Endothelial cell of umbilical vein (primary cell): ENCODE results near the gene GPNMB. TPM values are rescaled to one million over a fixed set of nuclear protein-coding genes. Genes with fewer than 3 reads are reported as not detected.

Source experiments
- BruUV-seq: library from RNA; stranded (reverse); fragments of 400-500 nt; replicated peaks from 2 replicates; lab custom pipeline; 2021; lab: Mats Ljungman, UMichigan
- CTCF ChIA-PET: fragments of 300-600, 350-600 bp; sonication (Branson Sonifier 250); formaldehyde crosslinking; loops from one replicate; lab custom pipeline; 2021; ENCODE audit warnings: antibody characterized with exemption, inconsistent platforms; lab: Charles Lee
- POLR2A ChIA-PET: fragments of 300-600, 350-600 bp; sonication (Branson Sonifier 250); formaldehyde crosslinking; loops from one replicate; lab custom pipeline; 2021; ENCODE audit warnings: antibody characterized with exemption, inconsistent platforms; lab: Charles Lee
- DNase-seq: peaks from one replicate; pipeline ENCODE4 v3.0.0-alpha.2; 2011; ENCODE audit warnings: low read depth, low spot score
- FAIRE-seq: peaks from 2 replicates; lab custom pipeline; 2011; peaks lifted over from hg19 to GRCh38; lab: Jason Lieb, UNC
- H2AFZ ChIP-seq: 2 replicates; pipeline ENCODE4 v1.6.0; 2012; ENCODE audit warnings: low read depth, low read length, control low read depth, inconsistent platforms
- H3K27ac ChIP-seq: 2 replicates; pipeline ENCODE4 v1.5.1; 2011; ENCODE audit warnings: low read depth, mild to moderate bottlenecking, control low read depth, low read length, moderate library complexity; ENCODE audit not compliant: insufficient read depth
- H3K27me3 ChIP-seq, 2 experiments: 2 replicates each; pipeline versions ENCODE4 v1.6.0 to v1.6.1; 2011; ENCODE audit warnings: low read length in 2 of 2, mixed read lengths in 1 of 2; ENCODE audit not compliant: control insufficient read depth in 2 of 2, insufficient read depth in 2 of 2
- H3K36me3 ChIP-seq, 2 experiments: 2 replicates in 1 of 2; 3 replicates in 1 of 2; pipeline ENCODE4 v1.5.1; 2011; ENCODE audit warnings: low read length in 2 of 2, mild to moderate bottlenecking in 1 of 2, moderate library complexity in 1 of 2; ENCODE audit not compliant: control insufficient read depth in 2 of 2, insufficient read depth in 2 of 2; ENCODE audit errors: extremely low read depth in 1 of 2
- H3K4me1 ChIP-seq: 3 replicates; pipeline ENCODE4 v1.5.1; 2011; ENCODE audit warnings: mild to moderate bottlenecking, low read length; ENCODE audit not compliant: control insufficient read depth, insufficient read depth; ENCODE audit errors: extremely low read depth
- H3K4me2 ChIP-seq: 2 replicates; pipeline ENCODE4 v1.6.1; 2011; ENCODE audit warnings: low read length, control low read depth, mixed read lengths; ENCODE audit not compliant: insufficient read depth
- H3K4me3 ChIP-seq, 3 experiments: fragments of 200-600 bp in 1 of 3; sonication (generic), shearing (Covaris generic) in 1 of 3; replicated peaks in 1 of 3; 2 replicates each; pipeline ENCODE4 v1.5.1; 2011 to 2016; ENCODE audit warnings: control low read depth in 3 of 3, low read length in 3 of 3, mild to moderate bottlenecking in 2 of 3, inconsistent platforms in 1 of 3, low read depth in 1 of 3, moderate library complexity in 1 of 3; ENCODE audit not compliant: insufficient read depth in 1 of 3
- H3K79me2 ChIP-seq: 2 replicates; pipeline ENCODE4 v1.6.0; 2012; ENCODE audit warnings: low read length, inconsistent platforms; ENCODE audit not compliant: control insufficient read depth, insufficient read depth
- H3K9ac ChIP-seq: replicated peaks from 2 replicates; pipeline ENCODE3; 2011; ENCODE audit warnings: low read length, control low read depth; ENCODE audit not compliant: insufficient read depth; ENCODE audit errors: extremely low read depth
- H3K9me1 ChIP-seq: replicated peaks from 3 replicates; pipeline ENCODE4 v1.6.0; 2011; ENCODE audit warnings: mild to moderate bottlenecking, low read length; ENCODE audit not compliant: control insufficient read depth, insufficient read depth; ENCODE audit errors: extremely low read depth
- H3K9me3 ChIP-seq: replicated peaks from 2 replicates; pipeline ENCODE4 v1.5.1; 2012; ENCODE audit warnings: low read length, inconsistent platforms; ENCODE audit not compliant: control insufficient read depth, insufficient read depth
- H4K20me1 ChIP-seq: replicated peaks from 2 replicates; pipeline ENCODE3; 2011; ENCODE audit warnings: mild to moderate bottlenecking, low read length; ENCODE audit not compliant: control insufficient read depth, insufficient read depth; ENCODE audit errors: extremely low read depth
- CTCF ChIP-seq, 2 donors: IDR thresholded peaks; 1 replicate in 1 of 2; 2 replicates in 1 of 2; pipeline ENCODE4 v1.5.1; 2011; ENCODE audit warnings: low read length in 2 of 2, mild to moderate bottlenecking in 2 of 2, moderate library complexity in 2 of 2, control low read depth in 1 of 2, inconsistent platforms in 1 of 2, low read depth in 1 of 2; ENCODE audit not compliant: insufficient read depth in 1 of 2; ENCODE audit errors: extremely low read depth in 1 of 2
- JUN ChIP-seq: IDR thresholded peaks from 2 replicates; pipeline ENCODE4 v1.6.1; 2011; ENCODE audit warnings: borderline replicate concordance, low read depth; ENCODE audit not compliant: insufficient read length, insufficient read depth
- MAX ChIP-seq: IDR thresholded peaks from 2 replicates; pipeline ENCODE4 v1.6.1; 2011; ENCODE audit not compliant: insufficient read depth, insufficient read length
- POLR2AphosphoS5 ChIP-seq: IDR thresholded peaks from 2 replicates; pipeline ENCODE4 v1.6.1; 2012; ENCODE audit warnings: low read depth, mild to moderate bottlenecking, control low read depth, low read length, moderate library complexity; ENCODE audit not compliant: insufficient read depth
- dilution Hi-C: fragments of 300-500 bp; cut with MboI; formaldehyde crosslinking; loops from one replicate; pipeline ENCODE4 v1.15.0; 2019; ENCODE audit warnings: low sequenced_read_pairs; ENCODE audit not compliant: extremely low pct_ligation_motif_present
- intact Hi-C: fragments of 100-400 bp; cut with micrococcal nuclease; formaldehyde crosslinking; loops from one replicate; pipeline ENCODE4 v1.10.0; 2022
- polyA plus RNA-seq, 4 experiments: library from polyadenylated mRNA; depleted of rRNA in 3 of 4; stranded (reverse) in 3 of 4; unstranded in 1 of 4; fragments of >200 nt; gene quantifications; 2 replicates each; pipeline versions ENCODE4 v1.2.1 to v1.2.3, GENCODE V29; 2011 to 2012; ENCODE audit warnings: missing spikeins in 1 of 4
- total RNA-seq: library from RNA; stranded (reverse); gene quantifications from 2 replicates; pipeline ENCODE4 v1.2.3, GENCODE V29; 2021

Gene GPNMB
- total and polyA plus RNA-seq, 2 donors (not counting 3 experiments of a cell fraction or from before 2014, with no cell fraction given), result 0.29 to 0.33 TPM

GRCh38 chr7:23276376-23276775 is 29.8 kb downstream of the GPNMB start:
- Histone ChIP-seq H3K36me3 (no peaks in the 10 kb centered on the region), H4K20me1 (no peaks in the 10 kb centered on the region), H3K9me1 (no peaks in the 10 kb centered on the region), H3K4me2 (no peak overlapping the region), H3K27me3 (no peaks in the 10 kb centered on the region), H2AFZ (no peak overlapping the region), H3K9ac (no peak overlapping the region), H3K4me1 (peaks cover 9% of the 10 kb centered on the region), H3K27ac (no peak overlapping the region), H3K9me3 (no peaks in the 10 kb centered on the region), H3K4me3 (no peak overlapping the region), H3K79me2 (no peaks in the 10 kb centered on the region)
- dilution Hi-C loops, result loop anchor here (25.0 kb wide), 1 partner anchor 236 kb away; no protein-coding TSS in a partner anchor
- intact Hi-C loops, result loop anchor here (2.0 kb wide), 1 partner anchor 80 kb away; no protein-coding TSS in a partner anchor
- BruUV-seq, result no TSS peak
- CTCF ChIA-PET, result interaction anchor here (0.6 to 2.1 kb wide), 7 partner anchors 18 to 248 kb away, joined by 3 to 15 read pairs (median 3); no protein-coding TSS in a partner anchor
- no peak for TF ChIP-seq JUN
- TF ChIP-seq CTCF (IDR thresholded peaks at IDR 0.05; ENCODE audit: extremely low read depth in 1 of 2, insufficient read depth in 1 of 2, low read depth in 1 of 2, low read length in 2 of 2), result peak; percentile 11 to 23
- TF ChIP-seq MAX, result no peak
- TF ChIP-seq POLR2AphosphoS5, result no peak
- no peak for FAIRE-seq
- POLR2A ChIA-PET, result no interaction called here
- no peak for DNase-seq

- no TSS peak for BruUV-seq
- H3K9ac ChIP-seq, result no peak overlapping the region
- H3K4me2 ChIP-seq, result no peak overlapping the region
- TF ChIP-seq CTCF (IDR thresholded peaks at IDR 0.05; ENCODE audit: extremely low read depth in 1 of 2, insufficient read depth in 1 of 2, low read depth in 1 of 2, low read length in 2 of 2), result no peak
- dilution Hi-C loops (loop anchor here (25.0 kb wide), 1 partner anchor 235 kb away; no protein-coding TSS in a partner anchor), intact Hi-C loops (loop anchor here (1.0 to 2.0 kb wide), 3 partner anchors 80 to 270 kb away; no protein-coding TSS in a partner anchor)
- POLR2A ChIA-PET, result no interaction called here
- CTCF ChIA-PET, result interaction anchor here (0.9 to 2.1 kb wide), 3 partner anchors 81 to 191 kb away, joined by 3 to 15 read pairs (median 4); no protein-coding TSS in a partner anchor
- H3K36me3 ChIP-seq, result no peaks in the 10 kb centered on the region
- no peak overlapping the region for H2AFZ ChIP-seq
- H4K20me1 ChIP-seq, result no peaks in the 10 kb centered on the region
- no peak overlapping the region for H3K4me3 ChIP-seq
- no peak for DNase-seq
- no peaks in the 10 kb centered on the region for H3K27me3 ChIP-seq
- peaks cover 9% of the 10 kb centered on the region for H3K4me1 ChIP-seq
- no peak for FAIRE-seq
- H3K79me2 ChIP-seq, result no peaks in the 10 kb centered on the region
- H3K9me3 ChIP-seq, result no peaks in the 10 kb centered on the region
- H3K27ac ChIP-seq, result no peak overlapping the region
- no peaks in the 10 kb centered on the region for H3K9me1 ChIP-seq
Observed at GRCh38 chr7:23276947-23277346, 30.4 kb downstream of the GPNMB start.
